GM12801 (cell line): ENCODE measurements around the gene IDNK.

Experiments
- CTCF ChIP-seq: IDR thresholded peaks from one replicate; pipeline ENCODE4 v1.5.1; 2011; ENCODE audit warnings: control low read depth; ENCODE audit not compliant: insufficient read length; ENCODE audit errors: extremely low read depth

IDNK gene

GRCh38 chr9:83598487-83598886, 24.5 kb upstream of the IDNK start:
- no peak for TF ChIP-seq CTCF

- no peak for TF ChIP-seq CTCF
These were observed 23.9 kb upstream of the IDNK start for GRCh38 chr9:83599071-83599470.

GRCh38 chr9:83601463-83601862, 21.5 kb upstream of the IDNK start:
- no peak for TF ChIP-seq CTCF

GRCh38 chr9:83617299-83617698, 5.6 kb upstream of the IDNK start:
- no peak for TF ChIP-seq CTCF

GRCh38 chr9:83620841-83621636, 1.9 kb upstream of the IDNK start:
- TF ChIP-seq CTCF, result no peak

- no peak for TF ChIP-seq CTCF
These were observed 457 bp upstream of the IDNK start for GRCh38 chr9:83622433-83622938.

GRCh38 chr9:83623679-83624076, 735 bp downstream of the IDNK start:
- no peak for TF ChIP-seq CTCF

- no peak for TF ChIP-seq CTCF
These were observed 2.2 kb downstream of the IDNK start for GRCh38 chr9:83625178-83625577.
